SIG-M5 (cell line): ENCODE data around the gene PKN3.

ENCODE experiments used
- DNase-seq: peaks from one replicate; lab custom pipeline; 2025; lab: John Stamatoyannopoulos, UW

Gene PKN3

GRCh38 chr9:128716581-128717254 lies 14.4 kb downstream of the PKN3 start:
- no peak for DNase-seq

- DNase-seq: no peak
These were observed 15.7 kb downstream of the PKN3 start for GRCh38 chr9:128718047-128718446.

GRCh38 chr9:128718475-128718874 lies 16.2 kb downstream of the PKN3 start:
- DNase-seq: no peak

- no peak for DNase-seq
These were observed 17.8 kb downstream of the PKN3 start for GRCh38 chr9:128719919-128720605.

- no peak for DNase-seq
These were observed 18.7 kb downstream of the PKN3 start for GRCh38 chr9:128720841-128721486.

- no peak for DNase-seq
These were observed 19.2 kb downstream of the PKN3 start for GRCh38 chr9:128721487-128722010.

GRCh38 chr9:128722380-128723351 lies 20.4 kb downstream of the PKN3 start:
- no peak for DNase-seq

- no peak for DNase-seq
These were observed 21.1 kb downstream of the PKN3 start for GRCh38 chr9:128723352-128723865.

- DNase-seq: peak; percentile 89
These were observed 21.8 kb downstream of the PKN3 start, which contains the start of gene ZDHHC12 for GRCh38 chr9:128723866-128724743. Gene ZDHHC12 (minus strand): TSS chr9:128724127. CDS start chr9:128724093, 34 bp downstream.

- DNase-seq: no peak
These were observed 22.5 kb downstream of the PKN3 start for GRCh38 chr9:128724744-128725211.

GRCh38 chr9:128727640-128728248 lies 25.4 kb downstream of the PKN3 start:
- DNase-seq: no peak

GRCh38 chr9:128728298-128728697 lies 26.0 kb downstream of the PKN3 start:
- no peak for DNase-seq

- no peak for DNase-seq
These were observed 27.0 kb downstream of the PKN3 start for GRCh38 chr9:128729302-128729701.

GRCh38 chr9:128729766-128730517 lies 27.6 kb downstream of the PKN3 start:
- DNase-seq: no peak

- no peak for DNase-seq
These were observed 28.8 kb downstream of the PKN3 start for GRCh38 chr9:128731093-128731492.

GRCh38 chr9:128731691-128732090 lies 29.4 kb downstream of the PKN3 start:
- DNase-seq: no peak

- DNase-seq: no peak
These were observed 30.3 kb downstream of the PKN3 start for GRCh38 chr9:128732576-128732975.

- DNase-seq: no peak
These were observed 31.0 kb downstream of the PKN3 start for GRCh38 chr9:128733256-128733655.

GRCh38 chr9:128735373-128735772 lies 33.1 kb downstream of the PKN3 start:
- no peak for DNase-seq
